GM18511 (cell line): ENCODE results near the gene NR6A1.

Source experiments
- ATAC-seq: cut with Tn5 transposase; IDR thresholded peaks from one replicate; pipeline ENCODE4 v1.9.1; 2021; ENCODE audit warnings: mild to moderate bottlenecking, moderate library complexity; ENCODE audit not compliant: unreplicated experiment

NR6A1 gene

GRCh38 chr9:124550072-124550471 is 221.0 kb downstream of the NR6A1 start:
- no peak for ATAC-seq

- ATAC-seq = no peak
These were observed 222.1 kb downstream of the NR6A1 start for GRCh38 chr9:124549016-124549415.

GRCh38 chr9:124544535-124544934 is 226.6 kb downstream of the NR6A1 start:
- no peak for ATAC-seq

- ATAC-seq = no peak
These were observed 229.3 kb downstream of the NR6A1 start for GRCh38 chr9:124541824-124542223.

GRCh38 chr9:124537926-124538325 is 233.2 kb downstream of the NR6A1 start:
- no peak for ATAC-seq

GRCh38 chr9:124535846-124536245 is 235.3 kb downstream of the NR6A1 start:
- ATAC-seq = no peak

GRCh38 chr9:124532897-124533296 is 238.2 kb downstream of the NR6A1 start:
- no peak for ATAC-seq

- ATAC-seq = no peak
These were observed 240.0 kb downstream of the NR6A1 start for GRCh38 chr9:124531115-124531514.

GRCh38 chr9:124530246-124530645 is 240.9 kb downstream of the NR6A1 start:
- no peak for ATAC-seq

GRCh38 chr9:124527781-124528180 is 243.3 kb downstream of the NR6A1 start:
- ATAC-seq = no peak

- ATAC-seq = no peak
These were observed 244.9 kb downstream of the NR6A1 start for GRCh38 chr9:124526174-124526573.

GRCh38 chr9:124522121-124523098 is 248.7 kb downstream of the NR6A1 start:
- ATAC-seq = no peak

GRCh38 chr9:124521142-124521541 is 250.0 kb downstream of the NR6A1 start:
- no peak for ATAC-seq

- ATAC-seq = no peak
These were observed 250.9 kb downstream of the NR6A1 start for GRCh38 chr9:124520206-124520596.

- no peak for ATAC-seq
These were observed 253.0 kb downstream of the NR6A1 start for GRCh38 chr9:124518116-124518515.

- no peak for ATAC-seq
These were observed 253.5 kb downstream of the NR6A1 start for GRCh38 chr9:124517600-124517999.

- no peak for ATAC-seq
These were observed 256.2 kb downstream of the NR6A1 start for GRCh38 chr9:124514874-124515273.

- ATAC-seq = no peak
These were observed 257.0 kb downstream of the NR6A1 start for GRCh38 chr9:124514125-124514524.

GRCh38 chr9:124513376-124513994 is 257.6 kb downstream of the NR6A1 start:
- no peak for ATAC-seq

- ATAC-seq = no peak
These were observed 258.3 kb downstream of the NR6A1 start for GRCh38 chr9:124512806-124513204.

- ATAC-seq = no peak
These were observed 259.0 kb downstream of the NR6A1 start for GRCh38 chr9:124511891-124512805.
